H1 (cell line): Measurements from ENCODE around the gene RAB5B. TPM values are rescaled to one million over a fixed set of nuclear protein-coding genes. Genes with fewer than 3 reads are reported as not detected.

Experiments
- SAP30 ChIP-seq: fragments of 300-600 bp; sonication (generic); IDR thresholded peaks from 2 replicates; pipeline ENCODE4 v1.7.1; 2012; ENCODE audit warnings: low read length, moderate library complexity, mild to moderate bottlenecking, inconsistent platforms; ENCODE audit not compliant: insufficient read depth, insufficient replicate concordance
- polyA plus RNA-seq, 7 experiments: library from polyadenylated mRNA; depleted of rRNA in 3 of 7; stranded (reverse) in 5 of 7; unstranded in 2 of 7; fragments of >200 nt in 5 of 7; fragments of 200-250 nt in 2 of 7; gene quantifications; 1 replicate in 5 of 7; 2 replicates in 1 of 7; 4 replicates in 1 of 7; pipeline versions ENCODE4 v1.2.1 to v1.2.3, GENCODE V29; 2011 to 2013; ENCODE audit warnings: missing spikeins in 2 of 7, mixed read lengths in 2 of 7
- total RNA-seq: library from RNA; stranded (reverse); fragmentation: NEBNext Ultra II Directional; extraction: Animal tissue kit (Norgen Biotek cat#: 25700); gene quantifications from 2 replicates; pipeline ENCODE4 v1.2.1, GENCODE V29; 2021

Gene RAB5B
- total and polyA plus RNA-seq, 2 of the 8 experiments (the other 6 are each of a cell fraction or from before 2014, with no cell fraction given), result 56.7 to 62.4 TPM

DNA sequence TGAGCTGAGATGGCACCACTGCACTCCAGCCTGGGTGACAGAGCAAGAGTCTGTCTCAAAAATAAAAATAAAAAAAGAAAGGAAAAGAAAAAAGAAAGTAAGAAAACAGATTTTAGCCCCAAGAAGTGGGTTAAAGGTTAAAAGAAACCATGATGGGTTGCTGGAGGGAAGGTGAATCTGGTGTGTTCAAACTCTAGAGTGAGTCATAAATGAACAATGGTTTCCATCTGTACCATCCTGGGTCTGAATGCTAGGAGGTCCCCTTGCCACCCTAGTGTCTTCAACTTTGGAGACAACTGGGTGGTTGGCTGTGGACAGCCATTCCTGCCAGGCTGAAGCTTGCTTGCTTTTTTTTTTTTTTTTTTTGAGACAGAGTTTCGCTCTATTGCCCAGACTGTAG lies 66.3 kb downstream of the RAB5B start (continued):
- no peak for TF ChIP-seq SAP30
